ENCODE results near the gene RPS26. TPM values are rescaled to one million over a fixed set of nuclear protein-coding genes. Genes with fewer than 3 reads are reported as not detected.
A peak's percentile ranks its signal among the peaks of the same experiment; 100 is the strongest.

RPS26 gene
- total and polyA plus RNA-seq, 2 of the 13 experiments (the other 11 are each of a cell fraction or from before 2014, with no cell fraction given) = 150 to 421 TPM

GRCh38 chr12:56078931-56079722 lies 37.4 kb downstream of the RPS26 start (continued):
- TF ChIP-seq ZBTB43 (CRISPR knock-in tag; conservative IDR thresholded peaks at IDR 0.05) = peak; percentile 42; the same call in 1 of the 2 replicates
- no peak for TF ChIP-seq ZNF597 (CRISPR knock-in tag; IDR thresholded peaks at IDR 0.05)
- TF ChIP-seq TBX3 (IDR thresholded peaks at IDR 0.05; ENCODE audit: borderline replicate concordance) = no peak
- TF ChIP-seq ZC3H4 (CRISPR knock-in tag; IDR thresholded peaks at IDR 0.05; ENCODE audit: borderline replicate concordance) = peak; percentile 81
- peak; percentile 53; the same call in 1 of the 2 replicates for TF ChIP-seq ZNF276 (CRISPR knock-in tag; IDR thresholded peaks at IDR 0.05; ENCODE audit: low read depth)
- no peak; the same call in 1 of the 2 replicates for TF ChIP-seq POGK (CRISPR knock-in tag; conservative IDR thresholded peaks at IDR 0.05)
- TF ChIP-seq MXD3 (CRISPR knock-in tag; IDR thresholded peaks at IDR 0.05) = no peak; the same call in 1 of the 2 replicates
- no peak for TF ChIP-seq ZNF761 (CRISPR knock-in tag; conservative IDR thresholded peaks at IDR 0.05)
- TF ChIP-seq SIX1 (CRISPR knock-in tag; IDR thresholded peaks at IDR 0.05; ENCODE audit: borderline replicate concordance) = no peak
- peak; percentile 51; the same call in 1 of the 2 replicates for TF ChIP-seq SMC3 (IDR thresholded peaks at IDR 0.05; ENCODE audit: low read length)
- TF ChIP-seq CHD4 (IDR thresholded peaks at IDR 0.05; ENCODE audit: borderline replicate concordance, low read length) = no peak
- TF ChIP-seq ZFP37 (CRISPR knock-in tag; IDR thresholded peaks at IDR 0.05; ENCODE audit: borderline replicate concordance) = no peak
- TF ChIP-seq FOXJ3 (CRISPR knock-in tag; IDR thresholded peaks at IDR 0.05; ENCODE audit: borderline replicate concordance) = no peak
- 0 out of 2 replicates have a peak, but pooled peaks have one; percentile 52 for TF ChIP-seq ZSCAN29 (CRISPR knock-in tag; conservative IDR thresholded peaks at IDR 0.05)
- peak; percentile 36; the same call in 1 of the 2 replicates for TF ChIP-seq HIC2 (CRISPR knock-in tag; IDR thresholded peaks at IDR 0.05; ENCODE audit: low read depth)
- 0 out of 2 replicates have a peak, but pooled peaks have one; percentile 35 for TF ChIP-seq ZBTB33 (CRISPR knock-in tag; IDR thresholded peaks at IDR 0.05)
